Panc1 (cell line): ENCODE measurements around the gene PRRC2C. TPM values are rescaled to one million over a fixed set of nuclear protein-coding genes. Genes with fewer than 3 reads are reported as not detected.

Experiments used
- ATAC-seq: fragments of 200-7000 bp; cut with Tn5 transposase; 2 replicates; pipeline ENCODE4 v1.9.1; 2020; ENCODE audit warnings: mild to moderate bottlenecking, moderate library complexity
- BruUV-seq: library from RNA; stranded (reverse); fragments of 400-500 nt; replicated peaks from 2 replicates; lab custom pipeline; 2021; lab: Mats Ljungman, UMichigan
- CTCF ChIA-PET: fragments of 300-600 bp; sonication (Branson Sonifier 250); formaldehyde crosslinking; loops from one replicate; lab custom pipeline; 2022; ENCODE audit warnings: antibody characterized with exemption; lab: Charles Lee
- POLR2A ChIA-PET: fragments of 300-600 bp; sonication (Branson Sonifier 250); formaldehyde crosslinking; loops from one replicate; lab custom pipeline; 2022; ENCODE audit warnings: antibody characterized with exemption; lab: Charles Lee
- DNase-seq: peaks from one replicate; pipeline ENCODE4 v3.0.0-alpha.2; 2010; ENCODE audit warnings: low read depth, low spot score
- H3K27ac ChIP-seq: 2 replicates; pipeline ENCODE4 v1.5.1; 2011; ENCODE audit warnings: mild to moderate bottlenecking, low read length, inconsistent platforms
- H3K27me3 ChIP-seq: fragments of 200-500 bp; sonication (Bioruptor generic); 2 replicates; pipeline ENCODE4 v1.6.0; 2014; ENCODE audit warnings: low read length, inconsistent platforms; ENCODE audit not compliant: control insufficient read depth, insufficient read depth
- H3K36me3 ChIP-seq: fragments of 200-500 bp; sonication (Bioruptor generic); 2 replicates; pipeline ENCODE4 v1.5.1; 2014; ENCODE audit warnings: inconsistent platforms, mild to moderate bottlenecking, low read length, moderate library complexity; ENCODE audit not compliant: control insufficient read depth, insufficient read depth
- H3K4me1 ChIP-seq: 2 replicates; pipeline ENCODE4 v1.5.1; 2011; ENCODE audit warnings: inconsistent platforms, mild to moderate bottlenecking, low read length, moderate library complexity; ENCODE audit not compliant: control insufficient read depth, insufficient read depth
- H3K4me3 ChIP-seq, 2 experiments: 2 replicates each; pipeline ENCODE4 v1.5.1; 2011 to 2012; ENCODE audit warnings: low read depth in 2 of 2, low read length in 2 of 2, mild to moderate bottlenecking in 2 of 2, inconsistent platforms in 1 of 2, moderate library complexity in 1 of 2
- H3K9me3 ChIP-seq: fragments of 200-500 bp; sonication (Bioruptor generic); 2 replicates; pipeline ENCODE4 v1.5.1; 2014; ENCODE audit warnings: low read depth, mild to moderate bottlenecking, inconsistent platforms, low read length, moderate library complexity; ENCODE audit not compliant: control insufficient read depth, insufficient read depth
- CTCF ChIP-seq: fragments of 450-650 bp; IDR thresholded peaks from 2 replicates; pipeline ENCODE4 v1.5.1; 2017; ENCODE audit warnings: mild to moderate bottlenecking
- POLR2AphosphoS5 ChIP-seq: IDR thresholded peaks from 2 replicates; pipeline ENCODE4 v1.6.1; 2012; ENCODE audit warnings: mild to moderate bottlenecking, low read depth, low read length, moderate library complexity
- REST ChIP-seq, 2 experiments: IDR thresholded peaks; 2 replicates each; pipeline ENCODE4 v1.6.1; 2011 to 2012; ENCODE audit warnings: low read depth in 2 of 2, control low read depth in 1 of 2, low read length in 1 of 2, mild to moderate bottlenecking in 1 of 2, moderate library complexity in 1 of 2; ENCODE audit not compliant: insufficient read depth in 1 of 2
- SIN3A ChIP-seq: IDR thresholded peaks from 2 replicates; pipeline ENCODE4 v1.6.1; 2012; ENCODE audit warnings: low read depth, mild to moderate bottlenecking, low read length, moderate library complexity, borderline replicate concordance; ENCODE audit not compliant: insufficient read depth
- TCF7L2 ChIP-seq: IDR thresholded peaks from 2 replicates; pipeline ENCODE4 v1.6.1; 2011; ENCODE audit warnings: mild to moderate bottlenecking, low read depth, low read length, inconsistent platforms
- in situ Hi-C: cut with HindIII; loops from 2 replicates; pipeline ENCODE4 v1.10.0; 2016; ENCODE audit warnings: low sequenced_read_pairs, low pct_unique_long_range_greater_than_20kb
- intact Hi-C: fragments of 100-400 bp; cut with micrococcal nuclease; formaldehyde crosslinking; loops from one replicate; pipeline ENCODE4 v1.10.0; 2022; ENCODE audit not compliant: unreplicated experiment
- total RNA-seq: library from RNA; stranded (reverse); gene quantifications from one replicate; pipeline ENCODE4 v1.2.1, GENCODE V29; 2021; ENCODE audit not compliant: unreplicated experiment

PRRC2C gene
- total RNA-seq, 1 experiment from 2014 or later: 145 TPM

- intact Hi-C loops (no loop called here), in situ Hi-C loops (no loop called here)
- POLR2A ChIA-PET: no interaction called here
- H3K27me3 ChIP-seq: no peaks in the 10 kb centered on the region
- no peak overlapping the region for H3K27ac ChIP-seq
- no peaks in the 10 kb centered on the region for H3K4me1 ChIP-seq
- no TSS peak for BruUV-seq
- CTCF ChIA-PET: no interaction called here
- ATAC-seq (no peak), DNase-seq (no peak)
- H3K4me3 ChIP-seq: no peak overlapping the region
- TF ChIP-seq REST (IDR thresholded peaks at IDR 0.05; ENCODE audit: insufficient read depth in 1 of 2, low read depth in 2 of 2, low read length in 1 of 2) (no peak), TCF7L2 (no peak), POLR2AphosphoS5 (no peak), CTCF (no peak)
- peaks cover 37% of the 10 kb centered on the region for H3K36me3 ChIP-seq
- H3K9me3 ChIP-seq: no peaks in the 10 kb centered on the region
These were observed 104.7 kb downstream of the PRRC2C start for GRCh38 chr1:171590022-171590421.

- in situ Hi-C loops: no loop called here
- Histone ChIP-seq H3K36me3 (peaks cover 11% of the 10 kb centered on the region), H3K4me3 (no peak overlapping the region), H3K9me3 (no peaks in the 10 kb centered on the region), H3K27me3 (no peaks in the 10 kb centered on the region), H3K27ac (no peak overlapping the region), H3K4me1 (no peaks in the 10 kb centered on the region)
- TF ChIP-seq SIN3A (no peak), TCF7L2 (no peak), REST (IDR thresholded peaks at IDR 0.05; ENCODE audit: insufficient read depth in 1 of 2, low read depth in 2 of 2, low read length in 1 of 2) (no peak), POLR2AphosphoS5 (no peak), CTCF (no peak)
- ChIA-PET CTCF (no interaction called here), POLR2A (no interaction called here)
- no peak for ATAC-seq
- no peak for DNase-seq
- BruUV-seq: no TSS peak
- intact Hi-C loops: no loop called here
These were observed 110.0 kb downstream of the PRRC2C start for GRCh38 chr1:171595324-171595723.
